HEK293 (cell line): ENCODE results near the gene RGS7.

Experiments used
- KLF1 ChIP-seq: fragments of 450-650 bp; formaldehyde crosslinking; IDR thresholded peaks from 2 replicates; pipeline ENCODE4 v1.5.1; 2016; ENCODE audit warnings: missing biosample characterization, missing genetic modification characterization
- KLF10 ChIP-seq: fragments of 450-650 bp; IDR thresholded peaks from 2 replicates; pipeline ENCODE4 v1.5.1; 2018; ENCODE audit warnings: missing biosample characterization, mild to moderate bottlenecking, missing genetic modification characterization
- ZNF423 ChIP-seq: fragments of 450-650 bp; formaldehyde crosslinking; IDR thresholded peaks from 2 replicates; pipeline ENCODE4 v1.5.1; 2016; ENCODE audit warnings: missing biosample characterization, missing genetic modification characterization
- ZNF624 ChIP-seq: fragments of 450-650 bp; formaldehyde crosslinking; IDR thresholded peaks from 2 replicates; pipeline ENCODE4 v1.5.1; 2017; ENCODE audit warnings: missing biosample characterization, missing genetic modification characterization
- ZNF670 ChIP-seq: fragments of 450-650 bp; formaldehyde crosslinking; IDR thresholded peaks from 2 replicates; pipeline ENCODE4 v1.5.1; 2016; ENCODE audit warnings: missing biosample characterization, missing genetic modification characterization, low read depth
- ZSCAN30 ChIP-seq: fragments of 450-650 bp; IDR thresholded peaks from 2 replicates; pipeline ENCODE4 v1.5.1; 2018; ENCODE audit warnings: missing biosample characterization, mild to moderate bottlenecking, missing genetic modification characterization, moderate library complexity
- TF ChIP-seq, protein P1 (sequence below): fragments of 450-650 bp; formaldehyde crosslinking; IDR thresholded peaks from 2 replicates; pipeline ENCODE4 v1.5.1; 2016; ENCODE audit warnings: missing biosample characterization, missing genetic modification characterization
- TF ChIP-seq, protein P2 (sequence below): fragments of 450-650 bp; formaldehyde crosslinking; IDR thresholded peaks from 2 replicates; pipeline ENCODE4 v1.5.1; 2016; ENCODE audit warnings: missing biosample characterization, missing genetic modification characterization
- TF ChIP-seq, protein P3 (sequence below): fragments of 450-650 bp; formaldehyde crosslinking; IDR thresholded peaks from 2 replicates; pipeline ENCODE4 v1.5.1; 2016; ENCODE audit warnings: missing biosample characterization, missing genetic modification characterization
- TF ChIP-seq, protein P4 (sequence below): fragments of 450-650 bp; formaldehyde crosslinking; IDR thresholded peaks from 2 replicates; pipeline ENCODE4 v1.5.1; 2016; ENCODE audit warnings: missing biosample characterization, missing genetic modification characterization
- TF ChIP-seq, protein P5 (sequence below): fragments of 450-650 bp; IDR thresholded peaks from 2 replicates; pipeline ENCODE4 v1.5.1; 2018; ENCODE audit warnings: missing biosample characterization, missing genetic modification characterization

DNA sequence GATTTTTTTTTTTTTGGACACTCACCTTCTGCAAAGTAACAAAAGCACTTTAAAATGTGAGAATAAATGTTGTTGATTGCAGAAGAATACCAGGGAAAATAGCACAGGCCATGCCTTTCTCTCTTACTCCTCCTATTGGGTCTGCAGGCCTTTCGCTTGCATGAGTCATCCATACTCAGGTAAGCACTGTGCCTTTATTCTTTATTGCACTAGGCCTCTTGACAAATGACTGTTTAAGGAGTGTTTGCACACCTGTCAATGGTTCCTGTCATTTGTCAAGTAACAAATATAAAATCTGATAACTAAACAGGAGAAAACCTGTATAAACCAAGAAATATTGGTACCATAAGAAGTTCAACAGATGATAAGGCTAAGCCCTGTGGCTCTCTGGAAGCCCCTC is 106.5 kb downstream of the RGS7 start:
- TF ChIP-seq, protein P1, sequence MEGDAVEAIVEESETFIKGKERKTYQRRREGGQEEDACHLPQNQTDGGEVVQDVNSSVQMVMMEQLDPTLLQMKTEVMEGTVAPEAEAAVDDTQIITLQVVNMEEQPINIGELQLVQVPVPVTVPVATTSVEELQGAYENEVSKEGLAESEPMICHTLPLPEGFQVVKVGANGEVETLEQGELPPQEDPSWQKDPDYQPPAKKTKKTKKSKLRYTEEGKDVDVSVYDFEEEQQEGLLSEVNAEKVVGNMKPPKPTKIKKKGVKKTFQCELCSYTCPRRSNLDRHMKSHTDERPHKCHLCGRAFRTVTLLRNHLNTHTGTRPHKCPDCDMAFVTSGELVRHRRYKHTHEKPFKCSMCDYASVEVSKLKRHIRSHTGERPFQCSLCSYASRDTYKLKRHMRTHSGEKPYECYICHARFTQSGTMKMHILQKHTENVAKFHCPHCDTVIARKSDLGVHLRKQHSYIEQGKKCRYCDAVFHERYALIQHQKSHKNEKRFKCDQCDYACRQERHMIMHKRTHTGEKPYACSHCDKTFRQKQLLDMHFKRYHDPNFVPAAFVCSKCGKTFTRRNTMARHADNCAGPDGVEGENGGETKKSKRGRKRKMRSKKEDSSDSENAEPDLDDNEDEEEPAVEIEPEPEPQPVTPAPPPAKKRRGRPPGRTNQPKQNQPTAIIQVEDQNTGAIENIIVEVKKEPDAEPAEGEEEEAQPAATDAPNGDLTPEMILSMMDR (tag by site-specific recombination): no peak
- TF ChIP-seq, protein P2, sequence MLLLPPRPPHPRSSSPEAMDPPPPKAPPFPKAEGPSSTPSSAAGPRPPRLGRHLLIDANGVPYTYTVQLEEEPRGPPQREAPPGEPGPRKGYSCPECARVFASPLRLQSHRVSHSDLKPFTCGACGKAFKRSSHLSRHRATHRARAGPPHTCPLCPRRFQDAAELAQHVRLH: no peak
- no peak for TF ChIP-seq ZNF624
- no peak for TF ChIP-seq ZNF423 (tag by site-specific recombination)
- TF ChIP-seq, protein P3, sequence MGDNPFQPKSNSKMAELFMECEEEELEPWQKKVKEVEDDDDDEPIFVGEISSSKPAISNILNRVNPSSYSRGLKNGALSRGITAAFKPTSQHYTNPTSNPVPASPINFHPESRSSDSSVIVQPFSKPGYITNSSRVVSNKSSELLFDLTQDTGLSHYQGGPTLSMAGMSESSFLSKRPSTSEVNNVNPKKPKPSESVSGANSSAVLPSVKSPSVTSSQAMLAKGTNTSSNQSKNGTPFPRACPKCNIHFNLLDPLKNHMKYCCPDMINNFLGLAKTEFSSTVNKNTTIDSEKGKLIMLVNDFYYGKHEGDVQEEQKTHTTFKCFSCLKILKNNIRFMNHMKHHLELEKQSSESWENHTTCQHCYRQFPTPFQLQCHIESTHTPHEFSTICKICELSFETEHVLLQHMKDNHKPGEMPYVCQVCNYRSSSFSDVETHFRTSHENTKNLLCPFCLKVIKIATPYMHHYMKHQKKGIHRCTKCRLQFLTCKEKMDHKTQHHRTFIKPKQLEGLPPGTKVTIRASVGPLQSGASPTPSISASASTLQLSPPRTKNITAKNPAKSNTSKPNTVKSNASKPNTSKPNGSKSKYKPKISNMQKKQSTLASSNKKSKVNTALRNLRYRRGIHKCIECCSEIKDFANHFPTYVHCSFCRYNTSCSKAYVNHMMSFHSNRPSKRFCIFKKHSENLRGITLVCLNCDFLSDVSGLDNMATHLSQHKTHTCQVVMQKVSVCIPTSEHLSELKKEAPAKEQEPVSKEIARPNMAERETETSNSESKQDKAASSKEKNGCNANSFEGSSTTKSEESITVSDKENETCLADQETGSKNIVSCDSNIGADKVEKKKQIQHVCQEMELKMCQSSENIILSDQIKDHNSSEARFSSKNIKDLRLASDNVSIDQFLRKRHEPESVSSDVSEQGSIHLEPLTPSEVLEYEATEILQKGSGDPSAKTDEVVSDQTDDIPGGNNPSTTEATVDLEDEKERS (tag by site-specific recombination): no peak
- TF ChIP-seq, protein P4, sequence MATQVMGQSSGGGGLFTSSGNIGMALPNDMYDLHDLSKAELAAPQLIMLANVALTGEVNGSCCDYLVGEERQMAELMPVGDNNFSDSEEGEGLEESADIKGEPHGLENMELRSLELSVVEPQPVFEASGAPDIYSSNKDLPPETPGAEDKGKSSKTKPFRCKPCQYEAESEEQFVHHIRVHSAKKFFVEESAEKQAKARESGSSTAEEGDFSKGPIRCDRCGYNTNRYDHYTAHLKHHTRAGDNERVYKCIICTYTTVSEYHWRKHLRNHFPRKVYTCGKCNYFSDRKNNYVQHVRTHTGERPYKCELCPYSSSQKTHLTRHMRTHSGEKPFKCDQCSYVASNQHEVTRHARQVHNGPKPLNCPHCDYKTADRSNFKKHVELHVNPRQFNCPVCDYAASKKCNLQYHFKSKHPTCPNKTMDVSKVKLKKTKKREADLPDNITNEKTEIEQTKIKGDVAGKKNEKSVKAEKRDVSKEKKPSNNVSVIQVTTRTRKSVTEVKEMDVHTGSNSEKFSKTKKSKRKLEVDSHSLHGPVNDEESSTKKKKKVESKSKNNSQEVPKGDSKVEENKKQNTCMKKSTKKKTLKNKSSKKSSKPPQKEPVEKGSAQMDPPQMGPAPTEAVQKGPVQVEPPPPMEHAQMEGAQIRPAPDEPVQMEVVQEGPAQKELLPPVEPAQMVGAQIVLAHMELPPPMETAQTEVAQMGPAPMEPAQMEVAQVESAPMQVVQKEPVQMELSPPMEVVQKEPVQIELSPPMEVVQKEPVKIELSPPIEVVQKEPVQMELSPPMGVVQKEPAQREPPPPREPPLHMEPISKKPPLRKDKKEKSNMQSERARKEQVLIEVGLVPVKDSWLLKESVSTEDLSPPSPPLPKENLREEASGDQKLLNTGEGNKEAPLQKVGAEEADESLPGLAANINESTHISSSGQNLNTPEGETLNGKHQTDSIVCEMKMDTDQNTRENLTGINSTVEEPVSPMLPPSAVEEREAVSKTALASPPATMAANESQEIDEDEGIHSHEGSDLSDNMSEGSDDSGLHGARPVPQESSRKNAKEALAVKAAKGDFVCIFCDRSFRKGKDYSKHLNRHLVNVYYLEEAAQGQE (tag by site-specific recombination): no peak
- no peak for TF ChIP-seq KLF1 (tag by site-specific recombination)
- TF ChIP-seq, protein P5, sequence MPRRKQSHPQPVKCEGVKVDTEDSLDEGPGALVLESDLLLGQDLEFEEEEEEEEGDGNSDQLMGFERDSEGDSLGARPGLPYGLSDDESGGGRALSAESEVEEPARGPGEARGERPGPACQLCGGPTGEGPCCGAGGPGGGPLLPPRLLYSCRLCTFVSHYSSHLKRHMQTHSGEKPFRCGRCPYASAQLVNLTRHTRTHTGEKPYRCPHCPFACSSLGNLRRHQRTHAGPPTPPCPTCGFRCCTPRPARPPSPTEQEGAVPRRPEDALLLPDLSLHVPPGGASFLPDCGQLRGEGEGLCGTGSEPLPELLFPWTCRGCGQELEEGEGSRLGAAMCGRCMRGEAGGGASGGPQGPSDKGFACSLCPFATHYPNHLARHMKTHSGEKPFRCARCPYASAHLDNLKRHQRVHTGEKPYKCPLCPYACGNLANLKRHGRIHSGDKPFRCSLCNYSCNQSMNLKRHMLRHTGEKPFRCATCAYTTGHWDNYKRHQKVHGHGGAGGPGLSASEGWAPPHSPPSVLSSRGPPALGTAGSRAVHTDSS (tag by site-specific recombination): no peak
- TF ChIP-seq KLF10 (tag by site-specific recombination): no peak
- no peak for TF ChIP-seq ZSCAN30 (tag by site-specific recombination)
- TF ChIP-seq ZNF670 (tag by site-specific recombination): no peak
